ENCODE data around the gene RHOU. TPM values are rescaled to one million over a fixed set of nuclear protein-coding genes. Genes with fewer than 3 reads are reported as not detected.

RHOU gene
- total RNA-seq, 1 experiment from 2014 or later, result not detected

DNA sequence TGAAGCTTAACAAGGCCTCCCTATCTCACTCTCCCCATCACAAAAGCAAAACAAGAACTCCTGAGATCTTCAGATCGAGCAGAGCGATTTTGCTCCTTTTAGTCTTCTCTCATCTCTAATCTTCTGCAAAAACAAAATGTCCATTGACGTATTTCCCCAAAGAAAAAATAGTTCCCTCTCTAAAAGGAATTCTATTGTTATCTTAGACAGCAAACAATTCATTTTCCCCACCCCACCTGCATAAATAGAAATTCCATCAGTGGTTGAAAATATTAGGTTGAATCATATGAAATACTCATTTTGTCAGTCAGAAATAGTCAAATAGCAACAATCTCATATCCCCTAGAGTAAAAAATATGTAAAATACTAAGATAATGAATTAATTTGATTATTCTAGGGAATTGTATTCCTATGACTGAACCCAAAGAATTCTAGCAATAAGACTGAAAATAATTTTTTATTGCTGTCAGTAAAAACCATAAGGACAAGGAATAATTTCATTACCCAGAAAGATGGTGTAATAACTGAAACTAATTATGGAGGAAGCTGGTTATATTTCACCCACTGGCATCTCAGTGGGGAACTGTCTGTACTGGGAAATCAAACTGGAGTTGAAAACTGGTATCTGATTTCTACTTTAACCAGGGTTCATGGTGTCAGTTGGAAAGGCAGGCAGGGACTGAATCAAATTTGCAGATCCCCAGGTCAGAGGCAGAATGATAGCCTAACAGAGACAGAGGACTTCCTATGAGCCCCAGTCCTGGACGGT is 51.3 kb downstream of the RHOU start:
- Histone ChIP-seq H3K4me2 (no peak overlapping the region), H3K4me3 (no peak overlapping the region), H3K79me2 (ENCODE audit: low read depth) (no peaks in the 10 kb centered on the region), H3K9me3 (ENCODE audit: insufficient read depth, low read depth) (no peaks in the 10 kb centered on the region), H3K27ac (no peak overlapping the region), H3K9me2 (ENCODE audit: insufficient read depth) (no peaks in the 10 kb centered on the region), H3K36me3 (ENCODE audit: low read depth) (no peaks in the 10 kb centered on the region), H3F3A (ENCODE audit: insufficient read depth, low read depth) (no peaks in the 10 kb centered on the region), H2AFZ (no peak overlapping the region), H3K4me1 (replicated peaks; ENCODE audit: insufficient read depth) (no peaks in the 10 kb centered on the region), H4K20me1 (ENCODE audit: insufficient read depth) (no peaks in the 10 kb centered on the region), H3K27me3 (ENCODE audit: insufficient read depth, low read depth) (peaks cover 71% of the 10 kb centered on the region)
- CTCF ChIA-PET, result interaction anchor here (0.6 kb wide), 1 partner anchor 9 kb away, joined by 6 read pairs; no protein-coding TSS in a partner anchor
- intact Hi-C loops (cut with micrococcal nuclease; ENCODE audit: unreplicated experiment), result no loop called here
- POLR2A ChIA-PET (ENCODE audit: unreplicated experiment), result no interaction called here
- no peak for TF ChIP-seq EZH2 (IDR thresholded peaks at IDR 0.05; ENCODE audit: low read depth)
- TF ChIP-seq, protein P1, sequence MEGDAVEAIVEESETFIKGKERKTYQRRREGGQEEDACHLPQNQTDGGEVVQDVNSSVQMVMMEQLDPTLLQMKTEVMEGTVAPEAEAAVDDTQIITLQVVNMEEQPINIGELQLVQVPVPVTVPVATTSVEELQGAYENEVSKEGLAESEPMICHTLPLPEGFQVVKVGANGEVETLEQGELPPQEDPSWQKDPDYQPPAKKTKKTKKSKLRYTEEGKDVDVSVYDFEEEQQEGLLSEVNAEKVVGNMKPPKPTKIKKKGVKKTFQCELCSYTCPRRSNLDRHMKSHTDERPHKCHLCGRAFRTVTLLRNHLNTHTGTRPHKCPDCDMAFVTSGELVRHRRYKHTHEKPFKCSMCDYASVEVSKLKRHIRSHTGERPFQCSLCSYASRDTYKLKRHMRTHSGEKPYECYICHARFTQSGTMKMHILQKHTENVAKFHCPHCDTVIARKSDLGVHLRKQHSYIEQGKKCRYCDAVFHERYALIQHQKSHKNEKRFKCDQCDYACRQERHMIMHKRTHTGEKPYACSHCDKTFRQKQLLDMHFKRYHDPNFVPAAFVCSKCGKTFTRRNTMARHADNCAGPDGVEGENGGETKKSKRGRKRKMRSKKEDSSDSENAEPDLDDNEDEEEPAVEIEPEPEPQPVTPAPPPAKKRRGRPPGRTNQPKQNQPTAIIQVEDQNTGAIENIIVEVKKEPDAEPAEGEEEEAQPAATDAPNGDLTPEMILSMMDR (conservative IDR thresholded peaks at IDR 0.05), result no peak
- BruUV-seq (replicated peaks), result no TSS peak
- no peak for DNase-seq

DNA sequence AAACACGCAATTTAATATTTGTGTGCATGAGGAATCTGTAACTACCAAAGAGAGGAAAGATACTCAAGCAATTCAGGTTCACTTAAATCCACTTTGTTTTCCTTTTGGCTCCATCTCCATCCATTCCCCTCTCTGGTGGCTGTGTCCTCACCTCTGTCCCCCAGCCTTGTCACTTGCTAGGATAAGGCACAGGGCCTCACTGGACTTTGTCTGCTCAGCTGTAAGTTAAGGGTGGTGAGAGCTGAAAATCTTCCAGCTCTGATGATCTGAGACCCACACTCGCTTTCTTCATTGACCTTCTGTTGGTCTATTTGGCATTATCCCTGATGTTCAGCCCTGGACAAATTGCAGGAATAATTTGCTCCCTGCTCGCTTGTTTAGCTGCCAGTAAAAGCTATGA is 56.5 kb downstream of the RHOU start:
- Histone ChIP-seq H4K20me1 (ENCODE audit: insufficient read depth) (no peaks in the 10 kb centered on the region), H3K79me2 (ENCODE audit: low read depth) (no peaks in the 10 kb centered on the region), H3K9me2 (ENCODE audit: insufficient read depth) (no peaks in the 10 kb centered on the region), H3K27ac (no peak overlapping the region), H3K27me3 (ENCODE audit: insufficient read depth, low read depth) (peaks cover 72% of the 10 kb centered on the region), H3K4me1 (replicated peaks; ENCODE audit: insufficient read depth) (no peaks in the 10 kb centered on the region), H3F3A (ENCODE audit: insufficient read depth, low read depth) (no peaks in the 10 kb centered on the region), H3K9me3 (ENCODE audit: insufficient read depth, low read depth) (no peaks in the 10 kb centered on the region), H3K4me2 (no peak overlapping the region), H3K36me3 (ENCODE audit: low read depth) (no peaks in the 10 kb centered on the region), H2AFZ (no peak overlapping the region), H3K4me3 (no peak overlapping the region)
- TF ChIP-seq, protein P1 (conservative IDR thresholded peaks at IDR 0.05), result no peak
- TF ChIP-seq EZH2 (IDR thresholded peaks at IDR 0.05; ENCODE audit: low read depth), result no peak
- ChIA-PET POLR2A (ENCODE audit: unreplicated experiment) (no interaction called here), CTCF (no interaction called here)
- intact Hi-C loops (cut with micrococcal nuclease; ENCODE audit: unreplicated experiment), result no loop called here
- no peak for DNase-seq
- BruUV-seq (replicated peaks), result no TSS peak

DNA sequence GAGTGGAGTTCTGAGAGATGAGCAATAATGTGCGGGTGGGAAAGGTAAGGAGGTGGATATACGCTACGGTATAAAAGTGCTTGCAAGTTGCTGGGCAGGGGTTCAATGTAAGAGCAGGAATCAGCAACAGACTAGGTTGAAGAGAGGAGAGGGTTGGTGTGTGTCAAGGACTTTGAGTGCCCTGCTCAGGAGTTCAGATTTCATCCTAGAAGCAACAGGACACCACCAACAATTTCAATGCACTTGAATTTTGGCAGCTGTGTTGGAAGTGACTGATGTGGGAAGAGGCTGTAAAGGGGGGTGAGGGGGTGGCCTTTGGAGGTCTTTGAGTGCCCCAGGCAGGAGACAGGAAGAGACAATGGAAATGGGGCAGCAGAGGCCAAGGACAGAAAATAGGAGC is 57.3 kb downstream of the RHOU start:
- no peak overlapping the region for H2AFZ ChIP-seq
- H3K4me1 ChIP-seq (replicated peaks; ENCODE audit: insufficient read depth), result no peaks in the 10 kb centered on the region
- no peak for DNase-seq
- H4K20me1 ChIP-seq (ENCODE audit: insufficient read depth), result no peaks in the 10 kb centered on the region
- POLR2A ChIA-PET (ENCODE audit: unreplicated experiment), result no interaction called here
- BruUV-seq (replicated peaks), result no TSS peak
- no peaks in the 10 kb centered on the region for H3K79me2 ChIP-seq (ENCODE audit: low read depth)
- H3K27me3 ChIP-seq (ENCODE audit: insufficient read depth, low read depth), result peaks cover 66% of the 10 kb centered on the region
- no peaks in the 10 kb centered on the region for H3K9me3 ChIP-seq (ENCODE audit: insufficient read depth, low read depth)
- H3K4me3 ChIP-seq, result no peak overlapping the region
- H3K4me2 ChIP-seq, result no peak overlapping the region
- no peaks in the 10 kb centered on the region for H3K36me3 ChIP-seq (ENCODE audit: low read depth)
- no peak overlapping the region for H3K27ac ChIP-seq
- no peaks in the 10 kb centered on the region for H3K9me2 ChIP-seq (ENCODE audit: insufficient read depth)
- intact Hi-C loops (cut with micrococcal nuclease; ENCODE audit: unreplicated experiment), result no loop called here
- TF ChIP-seq, protein P1 (conservative IDR thresholded peaks at IDR 0.05), result no peak
- TF ChIP-seq EZH2 (IDR thresholded peaks at IDR 0.05; ENCODE audit: low read depth), result no peak
- H3F3A ChIP-seq (ENCODE audit: insufficient read depth, low read depth), result no peaks in the 10 kb centered on the region
- CTCF ChIA-PET, result no interaction called here
